SU-DHL-6 (cell line): ENCODE measurements around the gene PTGDS.

Experiments used
- EZH2phosphoT487 ChIP-seq: fragments of 200-600 bp; sonication (generic), shearing (Covaris generic); conservative IDR thresholded peaks from 2 replicates; pipeline ENCODE4 v1.6.1; 2018; ENCODE audit warnings: mild to moderate bottlenecking, antibody characterized with exemption, low read length, moderate library complexity, mixed read lengths
- TF ChIP-seq, protein P1 (sequence below): fragments of 200-600 bp; sonication (generic); IDR thresholded peaks from one replicate; pipeline ENCODE4 v1.5.1; 2017; ENCODE audit warnings: antibody characterized with exemption, mild to moderate bottlenecking, low read length, moderate library complexity; ENCODE audit not compliant: insufficient read depth, poor library complexity, severe bottlenecking

DNA sequence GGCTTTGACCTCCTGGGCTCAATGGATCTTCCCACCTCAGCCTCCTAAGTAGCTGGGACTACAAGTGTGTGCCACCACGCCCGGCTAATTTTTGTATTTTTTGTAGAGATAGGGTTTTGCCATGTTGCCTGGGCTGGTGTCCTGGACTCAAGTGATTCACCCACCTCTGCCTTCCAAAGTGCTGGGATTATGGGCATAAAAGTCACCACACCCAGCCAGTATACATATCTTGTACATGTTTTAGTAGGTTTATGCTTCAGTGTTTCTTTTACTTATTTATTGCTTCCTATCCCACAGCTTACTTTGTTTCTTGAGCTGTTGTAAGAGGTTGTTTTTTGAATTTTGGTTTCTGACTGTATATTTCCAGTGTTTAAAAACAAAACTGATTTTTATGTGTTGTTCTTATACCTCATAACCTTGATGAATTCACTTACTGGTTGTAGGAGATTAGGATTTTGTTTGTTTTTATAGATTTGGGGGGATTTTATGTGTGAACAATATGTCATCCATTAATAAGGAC lies 45.6 kb upstream of the PTGDS start:
- TF ChIP-seq, protein P1, sequence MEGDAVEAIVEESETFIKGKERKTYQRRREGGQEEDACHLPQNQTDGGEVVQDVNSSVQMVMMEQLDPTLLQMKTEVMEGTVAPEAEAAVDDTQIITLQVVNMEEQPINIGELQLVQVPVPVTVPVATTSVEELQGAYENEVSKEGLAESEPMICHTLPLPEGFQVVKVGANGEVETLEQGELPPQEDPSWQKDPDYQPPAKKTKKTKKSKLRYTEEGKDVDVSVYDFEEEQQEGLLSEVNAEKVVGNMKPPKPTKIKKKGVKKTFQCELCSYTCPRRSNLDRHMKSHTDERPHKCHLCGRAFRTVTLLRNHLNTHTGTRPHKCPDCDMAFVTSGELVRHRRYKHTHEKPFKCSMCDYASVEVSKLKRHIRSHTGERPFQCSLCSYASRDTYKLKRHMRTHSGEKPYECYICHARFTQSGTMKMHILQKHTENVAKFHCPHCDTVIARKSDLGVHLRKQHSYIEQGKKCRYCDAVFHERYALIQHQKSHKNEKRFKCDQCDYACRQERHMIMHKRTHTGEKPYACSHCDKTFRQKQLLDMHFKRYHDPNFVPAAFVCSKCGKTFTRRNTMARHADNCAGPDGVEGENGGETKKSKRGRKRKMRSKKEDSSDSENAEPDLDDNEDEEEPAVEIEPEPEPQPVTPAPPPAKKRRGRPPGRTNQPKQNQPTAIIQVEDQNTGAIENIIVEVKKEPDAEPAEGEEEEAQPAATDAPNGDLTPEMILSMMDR, result no peak
- TF ChIP-seq EZH2phosphoT487, result no peak
